Effector CD4-positive, alpha-beta T cell (primary cell): ENCODE results near the gene FRG2C. TPM values are rescaled to one million over a fixed set of nuclear protein-coding genes. Genes with fewer than 3 reads are reported as not detected.
A peak's percentile ranks its signal among the peaks of the same experiment; 100 is the strongest.
"Not testable (repeated sequence)": the region's sequence is repeated elsewhere in the genome, so short reads cannot be mapped to it uniquely, and the experiment has no call there.

ENCODE experiments used
- DNase-seq: peaks from one replicate; pipeline ENCODE4 v3.0.0-alpha.2; 2020
- total RNA-seq: gene quantifications from one replicate; lab custom pipeline; 2026; lab: John Stamatoyannopoulos, UW

The FRG2C gene
- not detected for total RNA-seq

DNA sequence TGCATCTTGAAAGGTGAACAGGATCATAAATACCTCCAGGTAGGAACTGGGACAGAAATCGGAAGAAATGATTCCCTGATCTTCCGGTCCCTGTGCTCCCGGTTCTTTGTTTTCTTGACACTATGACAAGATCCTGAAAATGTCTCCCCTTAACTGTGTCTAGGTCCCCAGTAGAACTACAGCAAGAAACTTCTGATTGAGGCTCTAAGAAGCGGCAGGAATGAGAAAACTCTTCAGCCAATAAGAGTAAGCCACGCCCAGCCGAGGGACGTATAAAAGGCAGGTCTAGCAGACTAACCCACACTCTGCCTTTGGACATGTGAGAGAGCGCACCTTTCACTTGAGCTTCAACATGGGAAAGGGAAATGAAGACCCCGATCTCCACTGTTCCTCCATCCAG is at the start of gene FRG2C:
TSS of gene FRG2C (plus strand) at position 301 of the 400 bp plus-strand sequence. CDS start at position 353, 52 bp downstream.
- not testable (repeated sequence) for DNase-seq

DNA sequence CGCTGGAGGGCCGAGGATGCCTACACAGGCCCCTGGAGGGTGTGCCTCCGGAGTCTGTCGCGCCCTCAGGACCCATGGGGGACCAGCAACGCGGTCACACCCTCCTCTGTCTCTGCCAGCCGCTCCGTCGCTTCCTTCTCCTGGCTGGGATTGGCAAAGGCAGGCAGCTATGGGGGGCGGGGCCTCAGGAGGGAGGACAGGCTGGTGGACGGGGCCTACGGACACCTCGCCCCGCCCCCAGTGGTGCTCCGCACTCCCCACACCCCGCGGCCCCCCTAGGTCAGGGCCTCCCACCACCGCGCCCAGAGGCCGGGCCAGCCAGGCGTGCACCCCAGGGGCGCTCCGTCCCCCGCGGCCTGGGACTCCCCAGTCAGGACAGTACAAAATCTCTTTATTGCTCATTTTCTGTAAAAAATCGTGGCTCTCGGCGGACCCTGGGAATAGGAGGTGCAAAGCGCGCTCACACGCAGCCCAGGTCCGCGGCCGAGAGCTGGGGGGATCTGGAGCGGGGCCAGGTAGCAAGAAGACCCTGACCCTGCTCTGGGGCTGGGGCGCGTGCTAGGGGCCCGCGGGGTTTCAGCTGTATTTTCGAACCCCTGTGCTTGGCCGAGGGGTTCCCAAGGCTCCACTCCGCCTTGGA is 45.3 kb upstream of the FRG2C start:
- DNase-seq, result not testable (repeated sequence)

DNA sequence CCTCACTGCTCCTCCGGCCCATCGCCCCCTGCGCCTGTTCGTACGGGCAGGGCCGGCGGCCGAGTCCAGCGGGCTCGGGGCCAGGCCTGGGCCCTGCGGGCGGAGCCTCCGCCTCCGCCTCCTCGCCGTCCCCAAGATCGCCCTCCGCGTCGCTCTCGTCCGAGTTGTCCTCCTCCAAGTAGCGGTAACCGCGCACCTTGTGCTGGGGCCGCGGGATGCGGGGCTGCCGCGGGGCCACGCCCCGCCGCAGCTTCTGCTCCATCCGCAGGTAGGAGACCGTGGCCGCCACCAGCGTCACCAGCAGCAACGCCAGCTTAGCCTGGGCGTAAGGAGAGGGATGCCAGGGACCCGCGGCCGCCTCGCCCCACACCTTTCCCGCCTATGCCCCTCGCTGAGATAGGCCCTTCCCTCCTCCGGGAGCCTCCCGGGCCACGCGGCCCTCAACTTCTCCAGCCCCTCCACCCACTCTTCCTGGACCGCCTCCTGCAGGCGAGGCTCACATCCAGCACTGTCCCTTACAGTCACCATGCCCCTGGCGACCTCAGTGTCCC is 44.6 kb upstream of the FRG2C start:
- not testable (repeated sequence) for DNase-seq

DNA sequence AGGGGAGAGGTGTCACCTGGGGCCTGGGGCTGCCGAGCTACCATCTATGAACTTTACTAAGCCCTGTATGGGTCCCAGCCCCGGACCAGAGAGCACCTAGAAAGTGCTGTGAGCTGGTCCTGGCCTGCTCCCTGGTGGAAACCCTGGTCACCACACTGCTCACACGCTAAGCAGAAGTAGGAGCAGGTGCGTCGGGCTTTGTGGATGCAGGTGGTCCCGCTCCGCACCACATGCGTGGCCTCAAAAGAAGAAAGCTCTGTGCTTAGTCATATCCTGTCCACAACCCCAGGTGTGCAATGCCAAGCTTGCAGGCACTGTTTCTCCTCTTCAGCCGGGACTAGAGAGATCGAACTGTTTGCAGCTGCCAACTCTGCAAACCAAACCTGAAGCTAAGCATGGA is 42.4 kb upstream of the FRG2C start:
- DNase-seq, result not testable (repeated sequence)

DNA sequence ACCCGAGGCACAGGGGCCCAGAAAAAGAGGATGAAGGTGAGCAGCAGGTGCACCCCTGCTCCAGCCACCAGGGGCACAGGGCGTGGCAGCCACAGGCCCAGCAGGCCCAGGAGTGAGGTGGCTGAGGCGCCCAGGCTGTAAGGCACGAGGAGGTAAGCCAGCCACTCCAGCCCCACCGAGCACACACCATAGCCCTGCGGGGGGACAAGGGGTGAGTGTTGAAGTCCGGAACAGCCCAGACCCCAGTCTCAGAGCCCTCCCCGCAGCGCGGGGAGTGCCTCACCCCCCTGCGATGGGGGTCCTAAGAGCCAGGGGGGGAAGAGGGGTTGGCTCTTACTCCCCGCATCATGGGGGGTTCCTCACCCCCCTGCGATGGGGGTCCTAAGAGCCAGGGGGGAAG is 40.5 kb upstream of the FRG2C start:
- not testable (repeated sequence) for DNase-seq

DNA sequence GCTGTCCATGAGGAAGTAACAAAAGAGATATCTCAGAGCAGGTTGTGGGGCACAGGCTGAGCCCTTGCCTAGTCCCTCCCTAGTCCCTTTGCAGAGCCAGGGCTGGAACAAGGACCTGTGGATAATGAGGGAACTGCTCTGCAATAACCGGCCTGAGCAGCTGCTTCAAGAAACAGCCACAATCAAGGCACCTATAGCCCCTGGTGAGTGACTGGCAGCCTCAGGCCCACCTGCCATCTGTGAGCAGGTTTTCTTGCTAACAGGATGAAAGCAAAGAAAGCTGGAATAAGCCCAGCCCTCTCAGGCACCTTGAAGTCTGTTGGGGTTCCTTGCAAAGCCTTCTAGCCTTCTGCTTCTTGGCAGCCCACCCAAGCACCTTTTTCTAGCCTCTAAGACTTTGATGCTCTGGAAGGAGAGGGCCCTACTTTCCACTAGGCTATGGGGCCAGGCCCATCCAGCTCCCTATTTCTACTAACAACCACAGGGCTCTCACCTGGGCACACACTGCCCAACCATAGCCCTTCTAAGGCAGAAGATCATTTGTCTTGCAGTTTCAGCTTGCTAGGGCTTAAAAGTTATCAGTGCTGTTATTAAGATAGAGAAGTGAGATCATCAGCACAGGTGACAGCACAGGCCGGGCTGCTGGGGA is 33.1 kb upstream of the FRG2C start:
- DNase-seq, result not testable (repeated sequence)

DNA sequence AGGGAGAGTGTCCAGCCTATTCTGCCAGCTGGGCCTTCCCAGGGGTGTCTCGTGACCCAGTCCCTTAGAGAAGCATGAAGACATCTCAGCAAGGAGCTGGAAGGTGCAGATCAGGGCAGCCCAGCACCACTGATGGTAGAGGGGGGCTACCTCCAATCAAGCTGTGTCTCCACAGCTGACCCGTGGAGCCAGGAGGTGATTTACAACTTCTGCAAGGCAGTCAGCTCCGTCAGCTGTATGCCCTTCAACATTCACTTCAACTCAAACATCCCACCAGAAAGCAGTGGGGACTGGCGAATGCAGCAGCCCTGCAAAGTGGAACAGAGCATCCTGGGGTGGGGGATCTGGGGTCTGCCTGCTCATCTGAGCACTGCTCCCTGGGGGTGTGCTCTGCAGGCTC is 32.6 kb upstream of the FRG2C start:
- DNase-seq, result no peak

DNA sequence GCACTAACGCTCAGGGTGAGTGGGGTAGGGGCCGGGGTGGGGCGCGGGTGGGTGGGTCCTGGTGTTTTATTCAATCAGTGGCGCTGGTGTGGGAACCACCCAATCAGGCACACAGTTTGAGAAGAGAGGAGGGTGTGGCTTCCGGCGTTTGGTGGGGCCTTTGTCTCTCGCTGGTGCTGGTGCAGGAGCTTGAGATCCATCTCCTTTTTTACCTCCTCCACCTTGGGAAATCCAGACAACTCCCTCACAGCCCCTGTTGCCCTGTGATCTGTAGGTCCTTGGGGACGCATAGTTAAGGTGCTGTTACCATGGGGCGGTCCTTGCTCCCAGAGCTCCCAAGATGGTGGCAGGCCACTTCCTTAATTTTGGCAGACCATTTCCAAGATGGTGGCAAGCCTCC is 25.2 kb upstream of the FRG2C start:
- not testable (repeated sequence) for DNase-seq

DNA sequence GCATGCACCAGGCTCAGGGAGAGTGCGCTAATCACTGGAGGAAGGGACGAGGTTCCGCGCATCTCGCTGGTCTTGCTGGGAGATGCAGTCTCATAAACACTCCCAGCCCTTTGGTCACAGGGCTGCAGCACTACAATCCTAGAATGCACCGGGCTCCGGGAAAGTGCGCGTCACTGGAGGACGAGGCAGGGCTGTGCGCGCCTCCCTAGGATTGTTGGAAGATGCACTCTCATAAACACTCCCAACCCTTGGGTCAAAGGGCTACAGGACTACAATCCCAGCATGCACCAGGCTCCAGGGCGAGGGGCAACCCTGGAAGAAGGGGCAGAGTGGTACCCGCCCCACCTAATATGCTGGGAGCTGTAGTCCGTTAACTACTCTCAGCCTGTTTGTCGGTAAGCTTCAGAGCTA is 23.0 kb upstream of the FRG2C start:
- DNase-seq, result not testable (repeated sequence)

DNA sequence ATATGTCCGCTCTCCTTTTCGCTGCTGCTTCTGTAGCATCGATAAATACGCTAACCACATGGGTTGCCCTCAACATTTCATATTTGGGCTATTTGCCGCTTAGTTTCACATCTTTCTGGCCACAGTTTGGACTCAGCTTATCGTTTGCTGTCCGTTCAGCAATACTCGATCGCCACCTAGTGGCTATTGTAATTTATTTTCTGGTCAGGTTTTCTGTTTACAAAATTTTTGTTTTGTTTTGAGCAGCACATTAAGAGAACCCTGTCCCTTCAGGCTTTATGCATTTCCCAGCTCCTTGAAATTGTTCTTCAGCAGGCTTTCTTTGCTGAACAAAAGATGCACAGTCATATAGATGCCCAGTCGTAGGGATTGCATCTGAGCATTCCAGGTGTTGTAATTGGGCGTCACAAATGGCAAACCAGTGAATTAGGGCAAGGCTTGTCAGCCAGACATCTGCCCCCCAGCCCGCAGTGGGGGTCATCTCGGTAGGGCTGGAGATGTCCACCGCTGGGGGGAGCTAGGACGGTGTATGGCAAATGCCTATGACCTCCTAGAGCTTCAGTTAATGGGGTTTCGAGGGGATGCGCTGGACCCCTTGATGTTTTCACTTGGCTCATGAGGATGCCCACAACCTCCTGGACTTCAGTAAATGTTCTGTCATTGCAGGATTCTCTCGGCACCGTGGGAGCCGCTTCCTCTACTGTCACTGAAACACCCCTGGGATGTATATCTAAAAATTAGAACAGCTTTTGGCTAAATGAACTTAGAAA is 20.9 kb upstream of the FRG2C start:
- not testable (repeated sequence) for DNase-seq

DNA sequence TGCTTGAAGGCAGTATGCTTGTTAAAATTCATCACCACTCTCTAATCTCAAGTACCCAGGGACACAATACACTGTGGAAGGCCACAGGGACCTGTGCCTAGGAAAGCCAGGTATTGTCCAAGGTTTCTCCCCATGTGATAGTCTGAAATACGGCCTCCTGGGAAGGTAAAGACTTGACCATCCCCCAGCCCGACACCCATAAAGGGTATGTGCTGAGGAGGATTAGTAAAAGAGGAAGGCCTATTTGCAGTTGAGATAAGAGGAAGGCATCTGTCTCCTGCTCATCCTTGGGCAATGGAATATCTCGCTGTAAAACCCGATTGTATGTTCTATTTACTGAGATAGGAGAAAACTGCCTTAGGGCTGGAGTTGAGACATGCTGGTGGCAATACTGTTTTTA is 18.6 kb upstream of the FRG2C start:
- DNase-seq, result not testable (repeated sequence)

DNA sequence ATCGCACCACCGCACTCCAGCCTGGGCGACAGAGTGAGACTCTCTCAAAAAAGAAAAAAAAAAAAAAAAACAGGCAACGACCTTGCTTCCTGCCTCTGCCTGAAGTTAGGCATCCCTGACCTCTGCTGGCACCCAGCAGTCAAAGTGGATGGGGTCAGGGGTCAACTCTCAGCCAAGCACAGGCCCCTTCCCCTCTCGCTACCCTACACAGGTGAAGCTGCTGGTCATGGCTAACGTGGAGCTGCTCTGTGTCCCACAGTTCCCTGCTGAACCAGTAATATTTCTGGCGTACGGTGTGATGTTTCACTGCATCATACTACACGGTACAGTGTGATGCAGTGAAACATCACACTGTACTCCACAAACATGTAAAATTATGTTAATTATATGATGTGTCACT is 13.9 kb upstream of the FRG2C start:
- DNase-seq, result no peak

DNA sequence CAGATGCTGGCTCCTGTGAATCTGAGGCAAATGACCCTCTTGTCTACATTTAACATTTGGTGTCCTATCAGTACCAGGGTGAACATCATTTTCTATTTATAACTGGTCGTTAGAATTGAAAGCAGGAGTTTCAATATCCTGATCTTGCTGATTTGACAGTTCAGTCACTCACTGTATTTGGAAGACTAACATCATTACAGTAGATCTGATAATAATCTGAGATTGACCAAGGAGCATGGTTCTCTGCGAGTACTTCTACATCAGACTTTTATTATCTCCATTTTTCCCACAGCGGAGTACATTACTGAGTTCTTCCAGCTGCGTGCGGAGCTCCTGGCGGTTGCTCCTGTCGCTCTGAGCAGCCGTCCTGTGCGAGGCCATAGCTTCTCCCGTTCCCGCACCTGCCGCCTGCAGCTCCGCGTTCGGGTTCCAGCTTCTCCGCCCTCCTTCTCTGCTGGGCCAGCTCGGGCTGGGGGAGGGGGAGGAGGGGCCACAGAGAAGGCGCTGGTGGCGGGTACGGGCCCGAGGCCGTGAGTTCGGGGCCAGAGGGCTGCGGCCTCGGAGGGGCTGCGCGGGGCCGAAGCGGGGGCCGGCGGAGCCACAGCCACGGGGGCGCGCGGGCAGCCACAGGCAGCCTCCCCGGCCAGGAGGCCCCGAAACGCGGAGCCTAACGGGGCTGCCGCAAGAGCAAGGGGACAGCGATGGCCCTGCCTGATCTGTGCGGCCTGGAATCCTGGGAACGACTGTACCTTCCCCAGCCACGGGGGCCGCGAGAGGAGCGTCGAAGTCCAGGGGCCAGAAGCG is 8.8 kb upstream of the FRG2C start:
- not testable (repeated sequence) for DNase-seq

DNA sequence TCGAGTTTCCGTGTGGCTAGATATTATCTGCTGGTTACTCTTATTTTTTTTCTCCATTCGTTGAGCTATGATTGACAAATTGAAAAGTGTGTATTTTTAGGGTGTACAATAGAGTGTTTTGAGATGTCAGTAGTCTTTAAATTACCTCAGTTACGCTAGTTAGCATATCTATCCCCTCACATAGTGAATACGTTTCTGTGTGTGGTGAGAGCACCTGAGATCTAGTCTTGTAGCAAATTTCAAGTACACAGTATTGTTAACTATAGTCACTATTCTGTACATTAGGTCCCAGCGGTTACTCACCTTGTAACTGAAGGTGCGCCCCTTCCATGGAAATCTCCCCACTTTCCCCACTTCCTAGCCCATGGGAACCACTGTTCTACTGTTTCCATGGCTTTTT is 8.2 kb upstream of the FRG2C start:
- DNase-seq, result not testable (repeated sequence)

DNA sequence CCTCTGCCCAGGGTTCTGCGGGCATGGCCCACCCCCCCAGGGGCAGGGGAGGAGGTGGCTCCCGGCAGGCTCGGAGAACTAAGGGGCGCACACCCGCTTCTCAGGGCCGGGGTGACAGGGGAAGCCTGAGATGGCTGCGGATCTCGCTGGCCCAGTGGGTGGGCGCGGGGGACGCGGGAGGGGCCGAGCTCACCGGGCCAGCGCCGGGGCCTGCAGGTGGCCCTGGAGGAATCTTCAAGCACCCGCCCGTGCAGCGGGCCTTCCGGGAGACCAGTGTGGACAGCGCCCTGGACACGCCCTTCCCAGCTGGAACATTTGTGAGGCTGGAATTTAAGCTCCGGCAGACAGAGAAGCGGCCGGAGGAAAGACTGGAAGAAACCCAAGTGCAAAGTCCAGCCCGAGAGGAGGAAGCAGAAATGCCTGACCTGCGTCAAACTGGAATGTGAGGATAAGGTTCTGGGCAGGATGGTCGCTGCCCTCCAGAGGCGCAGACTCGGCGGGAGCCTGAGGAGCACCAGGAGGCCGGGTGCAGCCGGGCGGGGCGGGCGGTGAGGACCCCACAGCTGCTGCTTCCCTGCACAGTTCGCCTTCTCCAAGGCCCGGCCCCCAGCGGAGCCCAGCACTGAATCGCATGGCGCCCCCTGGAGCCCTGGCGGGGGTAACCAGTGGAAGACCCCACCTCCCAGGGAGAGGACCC is 5.6 kb upstream of the FRG2C start:
- DNase-seq, result not testable (repeated sequence)

DNA sequence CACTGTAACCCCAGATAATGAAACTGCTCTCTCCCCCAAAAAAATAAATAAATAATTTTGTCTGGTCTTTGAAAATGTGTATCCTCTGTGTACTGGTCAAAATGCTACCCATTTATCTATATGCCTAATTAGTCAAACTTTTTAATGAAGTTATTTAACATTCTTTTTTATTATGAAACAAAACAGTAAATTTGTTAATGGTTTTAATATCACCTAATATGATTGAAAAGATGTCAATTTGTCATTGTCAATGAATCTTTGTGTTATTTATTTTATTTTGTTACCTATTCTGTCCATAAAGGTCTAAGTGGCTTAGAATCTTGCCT is 5.1 kb upstream of the FRG2C start:
- not testable (repeated sequence) for DNase-seq

DNA sequence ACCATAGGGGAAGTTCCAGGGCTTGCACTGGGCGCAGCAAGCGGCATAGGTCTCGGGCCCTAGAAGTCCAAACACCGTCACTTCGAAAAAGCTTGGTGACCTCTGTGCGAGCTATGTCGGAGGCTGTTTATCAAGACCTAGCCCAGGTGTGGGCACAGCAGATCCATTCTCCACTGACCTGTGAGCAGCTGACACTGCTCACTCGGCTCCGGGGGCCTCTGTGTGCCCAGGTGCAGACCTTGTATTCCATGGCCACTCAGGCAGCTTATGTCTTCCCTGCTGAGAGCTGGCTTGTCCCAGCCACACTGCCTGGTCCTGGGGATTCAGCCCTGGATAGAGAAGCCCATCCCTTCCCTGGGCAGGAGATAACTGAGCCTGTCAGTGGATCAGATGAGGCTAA is 1.5 kb downstream of the FRG2C start:
- not testable (repeated sequence) for DNase-seq

DNA sequence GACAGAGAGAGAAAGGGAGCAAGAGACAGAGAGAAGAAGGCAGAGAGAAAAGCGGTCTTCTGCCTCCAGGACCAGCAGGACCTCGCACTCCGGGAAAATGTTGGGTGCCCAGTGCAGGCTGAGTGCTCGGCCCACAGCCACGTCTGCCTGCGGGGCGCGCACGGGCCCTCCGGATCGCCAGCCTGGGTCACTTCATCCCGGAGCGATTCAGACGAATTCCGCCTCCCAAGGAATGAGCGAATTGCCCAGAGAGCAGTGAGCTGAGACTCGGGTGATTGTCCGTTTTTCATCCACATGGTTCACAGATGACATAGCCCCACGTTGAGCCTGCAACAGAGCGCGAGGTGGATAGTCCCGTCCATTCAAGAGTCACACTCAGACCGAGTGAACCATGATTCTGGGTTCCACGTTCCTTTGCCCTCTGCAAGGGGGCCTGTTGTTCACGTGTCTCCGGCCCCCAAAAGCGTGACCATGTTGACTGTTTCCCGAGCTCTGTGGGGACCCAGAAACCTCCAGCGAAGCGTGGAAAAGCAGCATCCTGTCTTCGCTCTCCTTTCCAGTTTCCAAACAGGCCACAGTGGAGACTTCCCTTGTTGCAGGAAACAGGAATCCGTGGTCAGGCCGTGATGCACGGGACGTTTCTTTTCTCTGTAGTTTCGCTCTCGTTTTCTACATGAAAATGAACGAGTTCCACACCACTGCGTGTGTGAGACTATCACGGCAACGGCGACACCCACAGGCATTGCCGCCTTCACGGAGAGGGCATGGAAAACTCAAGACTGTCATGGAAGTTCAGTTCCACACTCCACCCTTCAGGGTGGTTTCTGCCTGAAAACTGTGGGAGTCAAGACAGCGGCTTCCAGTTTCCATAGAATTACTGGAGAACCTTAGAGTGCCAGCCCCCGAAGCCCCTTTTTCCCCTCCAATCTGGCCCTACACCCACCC is 3.9 kb downstream of the FRG2C start:
- DNase-seq, result not testable (repeated sequence)

DNA sequence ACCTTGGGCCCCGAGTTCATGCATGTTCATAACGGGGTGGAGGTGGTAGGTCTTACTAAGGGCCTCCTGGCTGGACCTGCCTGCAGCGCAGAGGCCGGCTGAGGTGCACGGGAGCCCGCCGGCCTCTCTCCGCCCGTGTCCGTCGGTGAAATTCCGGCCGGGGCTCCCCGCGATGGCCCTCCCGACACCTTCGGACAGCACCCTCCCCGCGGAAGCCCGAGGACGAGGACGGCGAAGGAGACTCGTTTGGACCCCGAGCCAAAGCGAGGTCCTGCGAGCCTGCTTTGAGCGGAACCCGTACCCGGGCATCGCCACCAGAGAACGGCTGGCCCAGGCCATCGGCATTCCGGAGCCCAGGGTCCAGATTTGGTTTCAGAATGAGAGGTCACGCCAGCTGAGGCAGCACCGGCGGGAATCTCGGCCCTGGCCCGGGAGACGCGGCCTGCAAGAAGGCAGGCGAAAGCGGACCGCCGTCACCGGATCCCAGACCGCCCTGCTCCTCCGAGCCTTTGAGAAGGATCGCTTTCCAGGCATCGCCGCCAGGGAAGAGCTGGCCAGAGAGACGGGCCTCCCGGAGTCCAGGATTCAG is 4.7 kb downstream of the FRG2C start:
- DNase-seq, result peak; percentile 47
